Measurements from ENCODE around the gene CMTM8. TPM values are rescaled to one million over a fixed set of nuclear protein-coding genes. Genes with fewer than 3 reads are reported as not detected.

Gene CMTM8
- total RNA-seq, 1 experiment from 2014 or later = 28.5 TPM

DNA sequence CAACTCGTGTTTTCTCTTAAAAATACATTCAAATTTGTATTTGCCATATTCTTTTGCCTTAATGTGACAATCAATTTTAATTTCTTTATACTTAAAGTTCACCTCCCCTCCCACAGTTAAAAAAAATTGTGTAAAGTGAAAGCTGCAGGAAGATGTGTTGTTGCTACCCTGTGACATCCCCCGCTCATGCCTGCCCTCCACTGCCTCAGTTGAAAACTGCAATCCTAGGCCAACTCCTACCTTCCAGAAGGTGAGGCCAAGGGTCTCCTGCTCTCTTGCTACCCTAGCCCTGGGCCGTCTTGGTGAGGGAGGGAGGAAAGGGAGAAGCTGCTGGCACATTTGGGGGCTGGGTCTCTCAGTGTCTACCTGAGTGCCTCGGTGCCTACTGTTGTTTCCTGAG lies 96.2 kb downstream of the CMTM8 start:
- H3K36me3 ChIP-seq (ENCODE audit: control insufficient read depth, insufficient read depth, low read length) = no peaks in the 10 kb centered on the region; the same call in 1 of the 2 replicates
- CTCF ChIA-PET = no interaction called here
- Mint-ChIP-seq H3K36me3 (ENCODE audit: insufficient read depth, unreplicated experiment) (peaks cover 8% of the 10 kb centered on the region), H3K4me1 (ENCODE audit: low read depth, unreplicated experiment) (peaks cover 6% of the 10 kb centered on the region), H3K27me3 (ENCODE audit: insufficient read depth, unreplicated experiment) (no peaks in the 10 kb centered on the region), H3K9me3 (ENCODE audit: unreplicated experiment) (no peaks in the 10 kb centered on the region), H3K27ac (ENCODE audit: unreplicated experiment) (no peak overlapping the region), H3K4me3 (ENCODE audit: unreplicated experiment) (no peak overlapping the region)
- intact Hi-C loops (cut with micrococcal nuclease; ENCODE audit: unreplicated experiment) = loop anchor here (1.0 kb wide), 1 partner anchor 38 kb away; no protein-coding TSS in a partner anchor
- TF ChIP-seq, protein P1, sequence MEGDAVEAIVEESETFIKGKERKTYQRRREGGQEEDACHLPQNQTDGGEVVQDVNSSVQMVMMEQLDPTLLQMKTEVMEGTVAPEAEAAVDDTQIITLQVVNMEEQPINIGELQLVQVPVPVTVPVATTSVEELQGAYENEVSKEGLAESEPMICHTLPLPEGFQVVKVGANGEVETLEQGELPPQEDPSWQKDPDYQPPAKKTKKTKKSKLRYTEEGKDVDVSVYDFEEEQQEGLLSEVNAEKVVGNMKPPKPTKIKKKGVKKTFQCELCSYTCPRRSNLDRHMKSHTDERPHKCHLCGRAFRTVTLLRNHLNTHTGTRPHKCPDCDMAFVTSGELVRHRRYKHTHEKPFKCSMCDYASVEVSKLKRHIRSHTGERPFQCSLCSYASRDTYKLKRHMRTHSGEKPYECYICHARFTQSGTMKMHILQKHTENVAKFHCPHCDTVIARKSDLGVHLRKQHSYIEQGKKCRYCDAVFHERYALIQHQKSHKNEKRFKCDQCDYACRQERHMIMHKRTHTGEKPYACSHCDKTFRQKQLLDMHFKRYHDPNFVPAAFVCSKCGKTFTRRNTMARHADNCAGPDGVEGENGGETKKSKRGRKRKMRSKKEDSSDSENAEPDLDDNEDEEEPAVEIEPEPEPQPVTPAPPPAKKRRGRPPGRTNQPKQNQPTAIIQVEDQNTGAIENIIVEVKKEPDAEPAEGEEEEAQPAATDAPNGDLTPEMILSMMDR (IDR thresholded peaks at IDR 0.05; ENCODE audit: insufficient read depth in 1 of 2, low read depth in 1 of 2, low read length in 1 of 2, severe bottlenecking in 1 of 2, unreplicated experiment in 1 of 2) = no peak
- POLR2A ChIA-PET = no interaction called here
- H3K4me1 ChIP-seq = peaks cover 2% of the 10 kb centered on the region
- BruUV-seq (replicated peaks) = no TSS peak
- H3K4me3 ChIP-seq (ENCODE audit: low read depth, low read length) = no peak overlapping the region
- no peaks in the 10 kb centered on the region for H3K27me3 ChIP-seq (replicated peaks; ENCODE audit: control insufficient read depth, insufficient read depth, low read length)
- no peaks in the 10 kb centered on the region for H3K9me3 ChIP-seq
- peak in 1 of 2 experiments; percentile 38 for DNase-seq

DNA sequence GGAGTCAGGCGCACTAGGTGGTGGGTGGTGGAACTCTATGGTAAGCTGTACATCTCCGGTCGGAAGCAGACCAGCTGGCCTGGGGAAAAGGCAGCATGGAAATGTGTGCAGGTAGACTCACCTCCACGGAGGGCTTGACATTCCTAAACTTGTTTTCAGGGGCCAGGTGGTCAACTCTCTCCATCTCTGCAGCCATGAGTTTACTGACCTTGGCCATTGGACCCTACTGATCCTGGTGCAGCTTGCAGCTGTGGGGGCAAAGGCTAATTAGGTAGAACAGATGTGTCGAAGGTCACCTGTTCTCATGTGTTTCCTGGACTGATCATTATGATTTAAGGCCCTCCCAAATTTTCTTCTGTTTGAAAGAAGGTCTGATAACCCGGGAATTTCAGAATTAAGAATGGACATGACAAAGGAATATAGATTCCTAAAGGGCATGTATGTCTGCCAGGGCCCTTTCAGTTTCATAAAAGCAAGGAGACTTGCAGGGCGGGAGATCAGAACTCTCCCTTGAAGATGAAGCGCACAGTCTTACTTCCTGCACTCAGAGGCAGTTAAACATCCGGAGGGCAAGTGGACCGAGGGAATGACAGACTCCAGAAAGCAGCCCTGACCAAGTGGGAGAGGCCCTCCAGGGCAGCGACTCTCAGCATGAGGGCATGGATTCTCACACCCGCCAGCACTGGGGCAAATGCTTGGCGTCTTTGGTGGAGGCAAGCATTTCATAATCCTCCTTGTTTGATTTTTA lies 97.1 kb downstream of the CMTM8 start:
- Mint-ChIP-seq H3K4me1 (ENCODE audit: low read depth, unreplicated experiment) (peaks cover 6% of the 10 kb centered on the region), H3K36me3 (ENCODE audit: insufficient read depth, unreplicated experiment) (peaks cover 8% of the 10 kb centered on the region), H3K27ac (ENCODE audit: unreplicated experiment) (no peak overlapping the region), H3K27me3 (ENCODE audit: insufficient read depth, unreplicated experiment) (no peaks in the 10 kb centered on the region), H3K4me3 (ENCODE audit: unreplicated experiment) (no peak overlapping the region), H3K9me3 (ENCODE audit: unreplicated experiment) (no peaks in the 10 kb centered on the region)
- Histone ChIP-seq H3K4me1 (peaks cover 9% of the 10 kb centered on the region), H3K4me3 (ENCODE audit: low read depth, low read length) (no peak overlapping the region), H3K36me3 (ENCODE audit: control insufficient read depth, insufficient read depth, low read length) (no peaks in the 10 kb centered on the region; the same call in 1 of the 2 replicates), H3K9me3 (no peaks in the 10 kb centered on the region), H3K27me3 (replicated peaks; ENCODE audit: control insufficient read depth, insufficient read depth, low read length) (no peaks in the 10 kb centered on the region)
- DNase-seq = no peak
- intact Hi-C loops (cut with micrococcal nuclease; ENCODE audit: unreplicated experiment) = no loop called here
- TF ChIP-seq, protein P1 (IDR thresholded peaks at IDR 0.05; ENCODE audit: insufficient read depth in 1 of 2, low read depth in 1 of 2, low read length in 1 of 2, severe bottlenecking in 1 of 2, unreplicated experiment in 1 of 2) = no peak
- ChIA-PET CTCF (no interaction called here), POLR2A (interaction anchor here (0.7 kb wide), 1 partner anchor 413 kb away, joined by 3 read pairs; no protein-coding TSS in a partner anchor)
- BruUV-seq (replicated peaks) = no TSS peak

DNA sequence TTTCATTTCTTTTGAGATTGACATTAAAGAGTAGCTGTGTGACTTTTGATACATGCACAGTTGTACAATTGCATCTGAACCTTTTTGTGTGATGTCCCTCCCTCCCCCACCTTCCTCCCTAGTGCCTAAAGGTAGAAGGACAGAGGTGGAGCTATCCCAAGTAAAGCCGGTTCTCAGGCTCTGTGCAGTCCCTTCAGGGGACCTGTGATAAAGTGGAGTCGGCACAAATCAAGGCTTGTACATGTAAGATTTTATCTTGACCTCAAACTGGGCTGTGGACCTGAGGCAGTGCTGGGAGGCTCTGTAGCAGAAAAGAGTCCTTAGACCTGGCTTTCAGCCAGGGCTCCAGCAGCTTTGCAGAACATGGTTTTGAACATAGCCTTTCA lies 97.6 kb downstream of the CMTM8 start:
- H3K36me3 Mint-ChIP-seq (ENCODE audit: insufficient read depth, unreplicated experiment) = peaks cover 8% of the 10 kb centered on the region
- H3K4me1 Mint-ChIP-seq (ENCODE audit: low read depth, unreplicated experiment) = peaks cover 6% of the 10 kb centered on the region
- H3K4me3 Mint-ChIP-seq (ENCODE audit: unreplicated experiment) = no peak overlapping the region
- H3K4me1 ChIP-seq = peaks cover 9% of the 10 kb centered on the region
- no peaks in the 10 kb centered on the region for H3K27me3 ChIP-seq (replicated peaks; ENCODE audit: control insufficient read depth, insufficient read depth, low read length)
- no peak overlapping the region for H3K27ac Mint-ChIP-seq (ENCODE audit: unreplicated experiment)
- H3K27me3 Mint-ChIP-seq (ENCODE audit: insufficient read depth, unreplicated experiment) = no peaks in the 10 kb centered on the region
- intact Hi-C loops (cut with micrococcal nuclease; ENCODE audit: unreplicated experiment) = no loop called here
- H3K9me3 ChIP-seq = no peaks in the 10 kb centered on the region
- POLR2A ChIA-PET = interaction anchor here (0.7 kb wide), 1 partner anchor 413 kb away, joined by 3 read pairs; no protein-coding TSS in a partner anchor
- no peaks in the 10 kb centered on the region for H3K9me3 Mint-ChIP-seq (ENCODE audit: unreplicated experiment)
- DNase-seq = no peak
- CTCF ChIA-PET = no interaction called here
- H3K36me3 ChIP-seq (ENCODE audit: control insufficient read depth, insufficient read depth, low read length) = no peaks in the 10 kb centered on the region; the same call in 1 of the 2 replicates
- TF ChIP-seq, protein P1 (IDR thresholded peaks at IDR 0.05; ENCODE audit: insufficient read depth in 1 of 2, low read depth in 1 of 2, low read length in 1 of 2, severe bottlenecking in 1 of 2, unreplicated experiment in 1 of 2) = no peak
- BruUV-seq (replicated peaks) = no TSS peak
- H3K4me3 ChIP-seq (ENCODE audit: low read depth, low read length) = no peak overlapping the region
